Heart right ventricle (tissue), 16 donors: Measurements from ENCODE around the gene FKBP8. TPM values are rescaled to one million over a fixed set of nuclear protein-coding genes. Genes with fewer than 3 reads are reported as not detected.

Source experiments
- ATAC-seq, 8 donors: fragments of 200-7000 bp; cut with Tn5 transposase; one replicate each; pipeline ENCODE4 v1.9.1; 2020; ENCODE audit warnings: mild to moderate bottlenecking in 8 of 8, moderate library complexity in 8 of 8, moderate number of reproducible peaks in 1 of 8
- DNase-seq, 2 donors: peaks; one replicate each; pipeline ENCODE4 v3.0.0-alpha.2; 2020
- H3K27ac ChIP-seq, 10 donors: fragments of 200-600 bp; sonication (generic) in 2 of 10; one replicate each; pipeline versions ENCODE4 v1.5.0 to v1.8.0; 2020 to 2022; ENCODE audit warnings: mild to moderate bottlenecking in 3 of 10
- H3K27me3 ChIP-seq, 7 donors: fragments of 200-600 bp; one replicate each; pipeline ENCODE4 v1.8.0; 2021 to 2022; ENCODE audit warnings: mild to moderate bottlenecking in 2 of 7
- H3K36me3 ChIP-seq, 9 donors: fragments of 200-600 bp; sonication (generic) in 1 of 9; one replicate each; pipeline versions ENCODE4 v1.5.0 to v1.8.0; 2020 to 2022; ENCODE audit warnings: mild to moderate bottlenecking in 2 of 9
- H3K4me1 ChIP-seq, 9 donors: fragments of 200-600 bp; sonication (generic) in 1 of 9; one replicate each; pipeline versions ENCODE4 v1.5.0 to v1.8.0; 2020 to 2022; ENCODE audit warnings: mild to moderate bottlenecking in 4 of 9
- H3K4me3 ChIP-seq, 10 donors: fragments of 200-600 bp; sonication (generic) in 2 of 10; one replicate each; pipeline versions ENCODE4 v1.5.0 to v1.8.0; 2020 to 2022; ENCODE audit warnings: mild to moderate bottlenecking in 7 of 10, moderate library complexity in 2 of 10
- H3K9me3 ChIP-seq, 11 donors: fragments of 200-600 bp in 10 of 11; sonication (generic) in 2 of 11; one replicate each; pipeline versions ENCODE4 v1.5.0 to v1.8.0; 2013 to 2022; ENCODE audit warnings: mild to moderate bottlenecking in 2 of 11, control low read depth in 1 of 11, moderate library complexity in 1 of 11
- WGBS, 2 donors: extraction: QIAGEN DNeasy Blood & Tissue Kit; methylation state at CpG; one replicate each; pipeline ENCODE4 v1.1.7; 2013; ENCODE audit warnings: inconsistent platforms in 1 of 2; 5-methylcytosine and 5-hydroxymethylcytosine counted together
- intact Hi-C, 10 donors: fragments of 100-400 bp; cut with DNase I; formaldehyde crosslinking; loops; one replicate each; pipeline versions ENCODE4 v1.11.1 to v1.14.2; 2022
- polyA plus RNA-seq, 2 donors: library from polyadenylated mRNA; stranded (reverse); fragments of 200-250 nt; gene quantifications; one replicate each; pipeline ENCODE4 v1.2.3, GENCODE V29; 2013
- total RNA-seq, 10 donors: library from RNA; stranded (reverse); fragmentation: NEBNext Ultra II Directional in 3 of 10; extraction: Animal tissue kit (Norgen Biotek cat#: 25700) in 3 of 10; gene quantifications; one replicate each; pipeline versions ENCODE4 v1.2.1 to v1.2.4, GENCODE V29; 2021 to 2023
- TF ChIP-seq, protein P1 (sequence below), 9 donors: fragments of 200-600 bp; sonication (generic) in 2 of 9; IDR thresholded peaks; one replicate each; pipeline versions ENCODE4 v1.5.0 to v1.8.0; 2021 to 2022; ENCODE audit warnings: antibody characterized with exemption in 9 of 9, mild to moderate bottlenecking in 5 of 9, moderate library complexity in 1 of 9
- donor health status: Arrhythmogenic right ventricular cardiomyopathy.
- donor health status: ischemic (EF 13 %, LVEDD 7.1; RV severe dilation, severe dysfunction).
- donor health status: healthy with polysubstance abuse.
- donor health status: DM: no; HTN: yes; CAD: no.
- donor health status: DM: no; HTN: no; CAD: no.
- donor health status: ischemic (EF 25% LVEDD 6.9; RV normal size, moderate dysfunction).
- donor health status: ischemic (EF 25% LVEDD 5.7; RV mildly dilated, moderate dysfunction).
- donor health status: healthy.
- donor health status: DM: yes; HTN: yes; CAD: no.
- donor health status: Ischemic cardiomyopathy.
- donor health status: ischemic (EF 35%, LVEDD 5.7; RV mildly dilated, moderate dysfunction).
- donor health status: nonischemic (EF 11% LVEDD 7.7; RV severe dilation, severe dysfunction).
- donor health status: DM: yes; HTN: yes; CAD: no.
- donor health status: PGD.
- donor health status: ischemic (EF 29% LVEDD 5.4; RV normal size, mild dysfunction).
- donor health status: nonischemic (EF 23%, LVEDD 6.1; RV moderate dilation, normal function).

FKBP8 gene
- total and polyA plus RNA-seq, 12 donors, result 132 to 308 (median 152) TPM

DNA sequence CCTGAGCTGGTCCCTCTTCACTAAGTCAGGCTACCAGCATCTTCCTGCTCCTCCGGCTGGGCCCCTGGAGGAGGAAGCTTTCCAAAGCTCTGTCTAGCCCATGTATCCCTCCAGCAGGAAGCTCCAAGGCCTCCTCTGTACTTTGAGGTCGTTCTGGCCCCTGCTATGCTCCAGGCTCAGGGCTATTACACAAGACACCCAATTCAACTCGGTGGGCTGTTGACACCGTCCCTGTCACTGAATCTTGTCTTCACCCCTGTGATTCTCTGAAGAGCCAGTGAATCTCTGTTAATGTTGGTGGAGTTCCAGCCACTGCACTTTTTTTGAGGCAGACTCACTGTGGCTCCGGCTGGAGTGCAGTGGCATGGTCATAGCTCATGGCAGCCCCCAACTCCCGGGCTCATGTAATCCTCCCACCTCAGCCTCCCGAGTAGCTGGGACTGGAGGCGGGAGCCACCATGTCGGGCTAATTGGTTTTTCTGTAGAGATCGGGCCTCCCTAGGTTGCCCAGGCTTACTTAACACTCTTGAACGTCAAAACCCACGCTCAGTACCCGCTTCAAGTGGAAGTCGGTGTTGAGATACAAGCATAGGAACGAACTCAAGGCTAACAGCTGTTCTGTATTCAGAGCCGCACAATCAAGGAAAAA lies 44.7 kb upstream of the FKBP8 start:
- Histone ChIP-seq H3K27ac (peak overlapping the region; percentile 55 to 97 (median 92)), H3K4me3 (peak overlapping the region; percentile 63 to 95 (median 86)), H3K36me3 (peaks cover 0 to 23% (median 5%) of the 10 kb centered on the region in 9 donors), H3K9me3 (no peaks in the 10 kb centered on the region), H3K4me1 (peaks cover 0 to 43% (median 20%) of the 10 kb centered on the region in 9 donors), H3K27me3 (no peaks in the 10 kb centered on the region)
- peak in 2 of 8 donors; percentile 0 to 1 for ATAC-seq
- 35% methylated on average over 16 of the region's 16 CpGs for WGBS, 2 donors
- TF ChIP-seq, protein P1, sequence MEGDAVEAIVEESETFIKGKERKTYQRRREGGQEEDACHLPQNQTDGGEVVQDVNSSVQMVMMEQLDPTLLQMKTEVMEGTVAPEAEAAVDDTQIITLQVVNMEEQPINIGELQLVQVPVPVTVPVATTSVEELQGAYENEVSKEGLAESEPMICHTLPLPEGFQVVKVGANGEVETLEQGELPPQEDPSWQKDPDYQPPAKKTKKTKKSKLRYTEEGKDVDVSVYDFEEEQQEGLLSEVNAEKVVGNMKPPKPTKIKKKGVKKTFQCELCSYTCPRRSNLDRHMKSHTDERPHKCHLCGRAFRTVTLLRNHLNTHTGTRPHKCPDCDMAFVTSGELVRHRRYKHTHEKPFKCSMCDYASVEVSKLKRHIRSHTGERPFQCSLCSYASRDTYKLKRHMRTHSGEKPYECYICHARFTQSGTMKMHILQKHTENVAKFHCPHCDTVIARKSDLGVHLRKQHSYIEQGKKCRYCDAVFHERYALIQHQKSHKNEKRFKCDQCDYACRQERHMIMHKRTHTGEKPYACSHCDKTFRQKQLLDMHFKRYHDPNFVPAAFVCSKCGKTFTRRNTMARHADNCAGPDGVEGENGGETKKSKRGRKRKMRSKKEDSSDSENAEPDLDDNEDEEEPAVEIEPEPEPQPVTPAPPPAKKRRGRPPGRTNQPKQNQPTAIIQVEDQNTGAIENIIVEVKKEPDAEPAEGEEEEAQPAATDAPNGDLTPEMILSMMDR (IDR thresholded peaks at IDR 0.05), result no peak
- intact Hi-C loops, result no loop called here
- no peak for DNase-seq

DNA sequence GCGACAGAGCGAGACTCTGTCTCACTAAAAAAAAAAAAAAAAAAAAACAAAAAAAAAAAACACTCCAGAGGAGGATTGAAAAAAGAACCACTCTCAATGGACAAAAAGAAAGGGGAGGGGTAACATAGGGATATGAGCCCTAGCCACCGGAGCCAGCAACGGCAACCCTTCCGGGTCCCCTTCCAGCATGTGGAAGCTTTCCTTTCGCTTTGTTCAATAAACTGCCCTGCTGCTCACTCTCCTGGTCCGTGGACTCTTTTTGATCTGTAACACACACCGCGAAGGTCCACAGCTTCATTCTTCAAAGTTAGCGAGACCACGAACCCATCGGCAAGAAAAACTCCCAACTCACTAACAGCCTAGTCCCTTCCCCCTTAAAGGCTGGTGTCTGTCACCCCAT lies 44.2 kb upstream of the FKBP8 start:
- 93% methylated on average over 12 of the region's 12 CpGs for WGBS, 2 donors
- peaks cover 0 to 43% (median 20%) of the 10 kb centered on the region in 9 donors for H3K4me1 ChIP-seq
- no peaks in the 10 kb centered on the region for H3K27me3 ChIP-seq
- peak overlapping the region in 5 of 10 donors; percentile 83 to 97 (median 92) for H3K27ac ChIP-seq
- TF ChIP-seq, protein P1 (IDR thresholded peaks at IDR 0.05), result no peak
- peak overlapping the region in 2 of 10 donors; percentile 78 to 95 for H3K4me3 ChIP-seq
- H3K9me3 ChIP-seq, result no peaks in the 10 kb centered on the region
- intact Hi-C loops, result no loop called here
- ATAC-seq (no peak), DNase-seq (no peak)
- peaks cover 0 to 23% (median 5%) of the 10 kb centered on the region in 9 donors for H3K36me3 ChIP-seq

DNA sequence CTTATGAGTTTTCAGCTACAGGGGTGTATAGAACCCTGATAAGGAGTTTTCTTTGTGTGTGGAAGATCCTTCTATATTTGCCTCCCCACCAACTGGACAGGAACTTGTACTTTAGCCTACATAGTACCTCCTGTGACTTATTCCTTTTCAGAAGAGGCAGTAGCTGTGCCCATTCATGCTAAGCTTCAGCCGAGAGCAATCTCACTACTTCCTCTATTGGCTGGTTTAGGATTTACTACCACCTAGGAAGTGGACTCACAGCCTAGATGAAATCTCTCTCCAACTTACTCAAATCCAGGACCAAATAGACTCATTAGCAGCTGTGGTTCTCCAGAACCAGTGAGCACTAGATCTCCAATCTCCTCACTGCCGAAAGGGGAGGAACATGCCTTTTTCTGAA lies 42.9 kb upstream of the FKBP8 start:
- H3K9me3 ChIP-seq, result no peaks in the 10 kb centered on the region
- no peaks in the 10 kb centered on the region for H3K27me3 ChIP-seq
- intact Hi-C loops, result no loop called here
- DNase-seq, result no peak
- H3K27ac ChIP-seq, result no peak overlapping the region
- WGBS, 2 donors, result 64 to 69% methylated on average over 2 of the region's 2 CpGs
- peaks cover 0 to 43% (median 20%) of the 10 kb centered on the region in 9 donors for H3K4me1 ChIP-seq
- ATAC-seq, result no peak
- TF ChIP-seq, protein P1 (IDR thresholded peaks at IDR 0.05), result peak in 1 of 9 donors; percentile 20
- H3K36me3 ChIP-seq, result peaks cover 0 to 12% (median 5%) of the 10 kb centered on the region in 9 donors
- no peak overlapping the region for H3K4me3 ChIP-seq

DNA sequence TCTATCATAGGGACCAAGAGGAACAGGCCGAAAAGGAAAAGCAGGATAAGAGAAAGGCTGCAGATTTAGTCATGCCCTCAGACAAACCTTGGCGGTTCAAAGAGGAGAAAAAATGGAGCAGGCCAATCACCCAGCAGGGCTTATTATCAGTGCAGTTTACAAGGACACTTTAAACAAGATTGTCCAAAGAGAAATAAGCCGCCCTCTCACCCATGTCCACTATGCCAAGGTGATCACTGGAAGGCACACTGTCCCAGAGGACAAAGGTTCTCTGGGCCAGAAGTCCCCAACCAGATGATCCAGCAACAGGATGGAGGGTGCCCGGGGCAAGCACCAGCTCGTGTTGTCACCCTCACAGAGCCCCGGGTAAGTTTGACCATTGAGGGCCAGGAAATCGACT lies 36.9 kb upstream of the FKBP8 start:
- Histone ChIP-seq H3K4me3 (no peak overlapping the region), H3K27me3 (no peaks in the 10 kb centered on the region), H3K4me1 (peaks cover 0 to 3% (median 0%) of the 10 kb centered on the region in 9 donors), H3K27ac (no peak overlapping the region), H3K36me3 (peaks cover 0 to 26% (median 5%) of the 10 kb centered on the region in 9 donors), H3K9me3 (no peaks in the 10 kb centered on the region)
- TF ChIP-seq, protein P1 (IDR thresholded peaks at IDR 0.05), result no peak
- 65 to 68% methylated on average over 7 of the region's 7 CpGs for WGBS, 2 donors
- intact Hi-C loops, result no loop called here
- ATAC-seq (no peak), DNase-seq (no peak)
